ENCODE results near the gene POLR3E. TPM values are rescaled to one million over a fixed set of nuclear protein-coding genes. Genes with fewer than 3 reads are reported as not detected.
A peak's percentile ranks its signal among the peaks of the same experiment; 100 is the strongest.

Gene POLR3E
- total and polyA plus RNA-seq, 2 donors (not counting 1 experiment from before 2014, with no cell fraction given) = 97.1 to 98.4 TPM

DNA sequence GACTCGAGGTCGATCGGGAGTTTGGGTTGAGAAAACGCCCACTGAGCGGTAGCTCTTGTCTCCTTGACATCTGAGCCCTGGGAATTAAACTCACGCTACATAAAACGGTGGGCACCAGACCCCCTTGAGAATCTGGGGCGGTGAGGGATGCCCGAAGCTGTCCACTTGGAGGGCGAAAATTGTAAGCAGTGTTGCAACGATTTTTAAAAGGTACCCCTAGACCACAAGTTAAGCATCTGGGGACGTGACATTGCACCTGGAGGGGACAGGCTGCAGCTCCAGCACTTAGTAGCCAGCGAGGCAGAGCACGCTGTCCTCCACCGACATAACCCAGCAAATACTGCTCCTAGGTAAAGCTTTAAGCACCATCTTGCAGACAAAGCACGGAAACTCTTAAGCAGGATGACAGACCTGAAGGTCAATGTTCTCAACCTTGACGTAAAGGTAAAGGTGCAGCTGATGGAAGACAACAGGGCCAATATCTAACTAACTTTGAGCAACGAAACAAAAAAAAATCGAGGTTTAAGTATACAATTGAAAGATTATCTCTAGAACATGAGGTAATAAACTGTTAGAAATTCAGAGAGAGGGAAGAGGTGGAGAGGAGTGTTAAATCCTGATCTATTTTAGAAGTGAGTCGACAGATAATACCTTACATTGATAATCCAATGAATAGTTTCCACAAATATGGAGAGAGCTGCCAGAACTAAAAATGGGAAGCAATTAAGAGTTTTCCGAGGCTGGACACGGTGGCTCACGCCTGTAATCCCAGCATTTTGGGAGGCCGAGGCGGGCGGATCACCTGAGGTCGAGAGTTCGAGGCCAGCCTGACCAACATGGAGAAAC, 78.1 kb downstream of the POLR3E start:
- POLR2A ChIA-PET = no interaction called here

More for the DNA sequence above, 78.1 kb downstream of the POLR3E start:
- peaks cover 13 to 14% of the 10 kb centered on the region in 2 donors for H3K4me1 ChIP-seq (ENCODE audit: control insufficient read depth in 2 of 2, insufficient read depth in 2 of 2, low read length in 2 of 2)
- H3K27ac ChIP-seq (ENCODE audit: low read length in 2 of 2) = peak overlapping the region in 1 of 2 donors; percentile 41
- ATAC-seq (ENCODE audit: low read depth) (no peak), DNase-seq (no peak)
- peak overlapping the region; percentile 89 for H2AFZ ChIP-seq (ENCODE audit: insufficient read depth, low read depth, low read length, poor library complexity, severe bottlenecking)
- TF ChIP-seq EZH2 (IDR thresholded peaks at IDR 0.05; ENCODE audit: borderline replicate concordance, insufficient read depth, low read depth, low read length, poor library complexity, severe bottlenecking) = no peak
- TF ChIP-seq, protein P1, sequence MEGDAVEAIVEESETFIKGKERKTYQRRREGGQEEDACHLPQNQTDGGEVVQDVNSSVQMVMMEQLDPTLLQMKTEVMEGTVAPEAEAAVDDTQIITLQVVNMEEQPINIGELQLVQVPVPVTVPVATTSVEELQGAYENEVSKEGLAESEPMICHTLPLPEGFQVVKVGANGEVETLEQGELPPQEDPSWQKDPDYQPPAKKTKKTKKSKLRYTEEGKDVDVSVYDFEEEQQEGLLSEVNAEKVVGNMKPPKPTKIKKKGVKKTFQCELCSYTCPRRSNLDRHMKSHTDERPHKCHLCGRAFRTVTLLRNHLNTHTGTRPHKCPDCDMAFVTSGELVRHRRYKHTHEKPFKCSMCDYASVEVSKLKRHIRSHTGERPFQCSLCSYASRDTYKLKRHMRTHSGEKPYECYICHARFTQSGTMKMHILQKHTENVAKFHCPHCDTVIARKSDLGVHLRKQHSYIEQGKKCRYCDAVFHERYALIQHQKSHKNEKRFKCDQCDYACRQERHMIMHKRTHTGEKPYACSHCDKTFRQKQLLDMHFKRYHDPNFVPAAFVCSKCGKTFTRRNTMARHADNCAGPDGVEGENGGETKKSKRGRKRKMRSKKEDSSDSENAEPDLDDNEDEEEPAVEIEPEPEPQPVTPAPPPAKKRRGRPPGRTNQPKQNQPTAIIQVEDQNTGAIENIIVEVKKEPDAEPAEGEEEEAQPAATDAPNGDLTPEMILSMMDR (IDR thresholded peaks at IDR 0.05) = no peak
- no peaks in the 10 kb centered on the region for H3K9me3 ChIP-seq (ENCODE audit: control extremely low read depth in 1 of 3, control insufficient read depth in 2 of 3, insufficient read depth in 1 of 3, low read length in 2 of 3)
- H3K4me3 ChIP-seq (ENCODE audit: control extremely low read depth in 1 of 5, extremely low read depth in 1 of 5, insufficient read depth in 1 of 5, low read depth in 2 of 5, low read length in 4 of 5) = peak overlapping the region; percentile 6 to 92 (median 80)
- peaks cover 12% of the 10 kb centered on the region for H3K79me2 ChIP-seq (ENCODE audit: control insufficient read depth, insufficient read depth, low read length)
- intact Hi-C loops (cut with micrococcal nuclease) = loop anchor here (2.0 kb wide), 3 partner anchors 17 to 185 kb away; no protein-coding TSS in a partner anchor
- no peaks in the 10 kb centered on the region for H4K20me1 ChIP-seq (ENCODE audit: control insufficient read depth, insufficient read depth, low read length, poor library complexity, severe bottlenecking)
- CTCF ChIA-PET = no interaction called here
- Mint-ChIP-seq H3K27ac (peak overlapping the region; percentile 46), H3K4me1 (peaks cover 19% of the 10 kb centered on the region), H3K27me3 (no peaks in the 10 kb centered on the region), H3K4me3 (peak overlapping the region; percentile 98), H3K9me3 (ENCODE audit: insufficient read depth) (no peaks in the 10 kb centered on the region)
- peak overlapping the region; percentile 82 for H3K9ac ChIP-seq (ENCODE audit: low read length)
- no peaks in the 10 kb centered on the region for H3K27me3 ChIP-seq (replicated peaks in 1 of 4; ENCODE audit: control extremely low read depth in 1 of 4, control insufficient read depth in 3 of 4, insufficient read depth in 4 of 4, low read length in 3 of 4)
- H3K36me3 ChIP-seq (replicated peaks in 1 of 2; ENCODE audit: control extremely low read depth in 1 of 2, control insufficient read depth in 1 of 2, extremely low read depth in 1 of 2, insufficient read depth in 2 of 2, low read length in 1 of 2) = no peaks in the 10 kb centered on the region
- peak overlapping the region; percentile 91 for H3K4me2 ChIP-seq (replicated peaks; ENCODE audit: low read depth, low read length, poor library complexity, severe bottlenecking)
- 25% methylated on average over 18 of the region's 28 CpGs for WGBS (ENCODE audit: insufficient coverage)

Data from B cell (primary cell).